Heart right ventricle (tissue), 16 donors: Measurements from ENCODE around the gene DSCAM. TPM values are rescaled to one million over a fixed set of nuclear protein-coding genes. Genes with fewer than 3 reads are reported as not detected.

Experiments
- ATAC-seq, 8 donors: fragments of 200-7000 bp; cut with Tn5 transposase; one replicate each; pipeline ENCODE4 v1.9.1; 2020; ENCODE audit warnings: mild to moderate bottlenecking in 8 of 8, moderate library complexity in 8 of 8, moderate number of reproducible peaks in 1 of 8
- DNase-seq, 2 donors: peaks; one replicate each; pipeline ENCODE4 v3.0.0-alpha.2; 2020
- H3K27ac ChIP-seq, 10 donors: fragments of 200-600 bp; sonication (generic) in 2 of 10; one replicate each; pipeline versions ENCODE4 v1.5.0 to v1.8.0; 2020 to 2022; ENCODE audit warnings: mild to moderate bottlenecking in 3 of 10
- H3K27me3 ChIP-seq, 7 donors: fragments of 200-600 bp; one replicate each; pipeline ENCODE4 v1.8.0; 2021 to 2022; ENCODE audit warnings: mild to moderate bottlenecking in 2 of 7
- H3K36me3 ChIP-seq, 9 donors: fragments of 200-600 bp; sonication (generic) in 1 of 9; one replicate each; pipeline versions ENCODE4 v1.5.0 to v1.8.0; 2020 to 2022; ENCODE audit warnings: mild to moderate bottlenecking in 2 of 9
- H3K4me1 ChIP-seq, 9 donors: fragments of 200-600 bp; sonication (generic) in 1 of 9; one replicate each; pipeline versions ENCODE4 v1.5.0 to v1.8.0; 2020 to 2022; ENCODE audit warnings: mild to moderate bottlenecking in 4 of 9
- H3K4me3 ChIP-seq, 10 donors: fragments of 200-600 bp; sonication (generic) in 2 of 10; one replicate each; pipeline versions ENCODE4 v1.5.0 to v1.8.0; 2020 to 2022; ENCODE audit warnings: mild to moderate bottlenecking in 7 of 10, moderate library complexity in 2 of 10
- H3K9me3 ChIP-seq, 11 donors: fragments of 200-600 bp in 10 of 11; sonication (generic) in 2 of 11; one replicate each; pipeline versions ENCODE4 v1.5.0 to v1.8.0; 2013 to 2022; ENCODE audit warnings: mild to moderate bottlenecking in 2 of 11, control low read depth in 1 of 11, moderate library complexity in 1 of 11
- CTCF ChIP-seq, 9 donors: fragments of 200-600 bp; sonication (generic) in 2 of 9; IDR thresholded peaks; one replicate each; pipeline versions ENCODE4 v1.5.0 to v1.8.0; 2021 to 2022; ENCODE audit warnings: antibody characterized with exemption in 9 of 9, mild to moderate bottlenecking in 5 of 9, moderate library complexity in 1 of 9
- WGBS, 2 donors: extraction: QIAGEN DNeasy Blood & Tissue Kit; methylation state at CpG; one replicate each; pipeline ENCODE4 v1.1.7; 2013; ENCODE audit warnings: inconsistent platforms in 1 of 2; 5-methylcytosine and 5-hydroxymethylcytosine counted together
- intact Hi-C, 10 donors: fragments of 100-400 bp; cut with DNase I; formaldehyde crosslinking; loops; one replicate each; pipeline versions ENCODE4 v1.11.1 to v1.14.2; 2022
- polyA plus RNA-seq, 2 donors: library from polyadenylated mRNA; stranded (reverse); fragments of 200-250 nt; gene quantifications; one replicate each; pipeline ENCODE4 v1.2.3, GENCODE V29; 2013
- total RNA-seq, 10 donors: library from RNA; stranded (reverse); fragmentation: NEBNext Ultra II Directional in 3 of 10; extraction: Animal tissue kit (Norgen Biotek cat#: 25700) in 3 of 10; gene quantifications; one replicate each; pipeline versions ENCODE4 v1.2.1 to v1.2.4, GENCODE V29; 2021 to 2023
- donor health status: Arrhythmogenic right ventricular cardiomyopathy.
- donor health status: ischemic (EF 13 %, LVEDD 7.1; RV severe dilation, severe dysfunction).
- donor health status: healthy with polysubstance abuse.
- donor health status: DM: no; HTN: yes; CAD: no.
- donor health status: DM: no; HTN: no; CAD: no.
- donor health status: ischemic (EF 25% LVEDD 6.9; RV normal size, moderate dysfunction).
- donor health status: ischemic (EF 25% LVEDD 5.7; RV mildly dilated, moderate dysfunction).
- donor health status: healthy.
- donor health status: DM: yes; HTN: yes; CAD: no.
- donor health status: Ischemic cardiomyopathy.
- donor health status: ischemic (EF 35%, LVEDD 5.7; RV mildly dilated, moderate dysfunction).
- donor health status: nonischemic (EF 11% LVEDD 7.7; RV severe dilation, severe dysfunction).
- donor health status: DM: yes; HTN: yes; CAD: no.
- donor health status: PGD.
- donor health status: ischemic (EF 29% LVEDD 5.4; RV normal size, mild dysfunction).
- donor health status: nonischemic (EF 23%, LVEDD 6.1; RV moderate dilation, normal function).

The DSCAM gene
- total and polyA plus RNA-seq, 12 donors: 0.03 to 0.04 TPM; not detected in 10

GRCh38 chr21:40461008-40461407 lies 385.9 kb downstream of the DSCAM start:
- ATAC-seq: no peak
- Histone ChIP-seq H3K27me3 (peaks cover 0 to 19% (median 0%) of the 10 kb centered on the region in 7 donors), H3K36me3 (no peaks in the 10 kb centered on the region), H3K4me1 (no peaks in the 10 kb centered on the region), H3K4me3 (no peak overlapping the region), H3K9me3 (no peaks in the 10 kb centered on the region), H3K27ac (no peak overlapping the region)
- intact Hi-C loops: loop anchor here in 5 of 10 donors (10.0 kb wide), 2 partner anchors 384 to 604 kb away; partner anchors contain the start of gene DSCAM (in 4 of the 5)
- no peak for DNase-seq
- 76 to 77% methylated on average over 1 of the region's 1 CpG for WGBS, 2 donors
- TF ChIP-seq CTCF (IDR thresholded peaks at IDR 0.05): no peak

- 89 to 92% methylated on average over 2 of the region's 2 CpGs for WGBS, 2 donors
- peaks cover 0 to 28% (median 0%) of the 10 kb centered on the region in 7 donors for H3K27me3 ChIP-seq
- no peaks in the 10 kb centered on the region for H3K4me1 ChIP-seq
- ATAC-seq (no peak), DNase-seq (no peak)
- no peak for TF ChIP-seq CTCF (IDR thresholded peaks at IDR 0.05)
- H3K9me3 ChIP-seq: no peaks in the 10 kb centered on the region
- H3K27ac ChIP-seq: no peak overlapping the region
- intact Hi-C loops: no loop called here
- no peak overlapping the region for H3K4me3 ChIP-seq
- no peaks in the 10 kb centered on the region for H3K36me3 ChIP-seq
Measured at GRCh38 chr21:40457741-40458140, 389.2 kb downstream of the DSCAM start.

GRCh38 chr21:40454057-40454456 lies 392.9 kb downstream of the DSCAM start:
- TF ChIP-seq CTCF (IDR thresholded peaks at IDR 0.05): no peak
- H3K4me3 ChIP-seq: no peak overlapping the region
- 90 to 94% methylated on average over 3 of the region's 3 CpGs for WGBS, 2 donors
- no peak overlapping the region for H3K27ac ChIP-seq
- intact Hi-C loops: no loop called here
- H3K4me1 ChIP-seq: no peaks in the 10 kb centered on the region
- H3K9me3 ChIP-seq: no peaks in the 10 kb centered on the region
- no peak for DNase-seq
- H3K36me3 ChIP-seq: no peaks in the 10 kb centered on the region
- peaks cover 0 to 28% (median 0%) of the 10 kb centered on the region in 7 donors for H3K27me3 ChIP-seq
- no peak for ATAC-seq

GRCh38 chr21:40453183-40453582 lies 393.8 kb downstream of the DSCAM start:
- no peaks in the 10 kb centered on the region for H3K4me1 ChIP-seq
- DNase-seq (no peak), ATAC-seq (no peak)
- no peaks in the 10 kb centered on the region for H3K9me3 ChIP-seq
- H3K36me3 ChIP-seq: no peaks in the 10 kb centered on the region
- no peak overlapping the region for H3K27ac ChIP-seq
- intact Hi-C loops: no loop called here
- no peak overlapping the region for H3K4me3 ChIP-seq
- H3K27me3 ChIP-seq: peaks cover 0 to 25% (median 0%) of the 10 kb centered on the region in 7 donors
- WGBS, 2 donors: 54 to 59% methylated on average over 3 of the region's 3 CpGs
- no peak for TF ChIP-seq CTCF (IDR thresholded peaks at IDR 0.05)
